ENCODE data around the gene RNASE8. TPM values are rescaled to one million over a fixed set of nuclear protein-coding genes. Genes with fewer than 3 reads are reported as not detected.

RNASE8 gene
- total and polyA plus RNA-seq, 2 of the 8 experiments (the other 6 are each of a cell fraction or from before 2014, with no cell fraction given): not detected

- Histone ChIP-seq H3K4me1 (replicated peaks in 1 of 4; ENCODE audit: control insufficient read depth in 3 of 4, insufficient read depth in 4 of 4, low read length in 3 of 4) (peaks cover 0 to 5% (median 0%) of the 10 kb centered on the region in 4 experiments; a peak in 2 of 7 replicates), H2AK5ac (ENCODE audit: low read depth, low read length) (no peak overlapping the region), H4K8ac (ENCODE audit: extremely low read depth, insufficient read depth, low read length) (no peak overlapping the region), H3K4me2 (ENCODE audit: insufficient read depth in 1 of 2, low read depth in 2 of 2, low read length in 2 of 2) (no peak overlapping the region), H2BK20ac (ENCODE audit: low read length) (no peak overlapping the region), H3K27me3 (replicated peaks in 1 of 4; ENCODE audit: control insufficient read depth in 3 of 4, extremely low read depth in 1 of 4, insufficient read depth in 3 of 4, low read length in 3 of 4) (no peaks in the 10 kb centered on the region), H4K20me1 (replicated peaks in 1 of 2; ENCODE audit: control insufficient read depth in 1 of 2, insufficient read depth in 2 of 2, low read length in 2 of 2) (peaks cover 6 to 7% of the 10 kb centered on the region in 2 experiments), H3K79me1 (ENCODE audit: low read depth, low read length) (no peaks in the 10 kb centered on the region; the same call in 1 of the 2 replicates), H3K23ac (ENCODE audit: insufficient read length) (no peak overlapping the region), H2AFZ (ENCODE audit: low read length) (no peak overlapping the region), H3K27ac (ENCODE audit: low read depth, low read length) (no peak overlapping the region), H3K9me3 (ENCODE audit: insufficient read depth in 2 of 2, low read depth in 1 of 2, low read length in 1 of 2) (no peaks in the 10 kb centered on the region), H3K36me3 (ENCODE audit: control insufficient read depth in 2 of 4, insufficient read depth in 4 of 4, low read length in 3 of 4) (peaks cover 25 to 79% (median 61%) of the 10 kb centered on the region in 4 experiments), H2BK5ac (ENCODE audit: low read depth, low read length) (no peak overlapping the region), H2BK120ac (replicated peaks; ENCODE audit: low read depth, low read length) (no peak overlapping the region), H4K5ac (ENCODE audit: insufficient read length, low read depth, low read length) (no peak overlapping the region), H3K23me2 (ENCODE audit: low read depth, low read length) (no peaks in the 10 kb centered on the region), H3K56ac (replicated peaks; ENCODE audit: insufficient read length, low read depth, low read length) (no peak overlapping the region), H3K18ac (ENCODE audit: extremely low read depth, low read length) (no peak overlapping the region), H2BK15ac (ENCODE audit: low read length) (no peak overlapping the region), H4K91ac (replicated peaks; ENCODE audit: insufficient read length, low read length) (no peak overlapping the region), H3K4ac (replicated peaks; ENCODE audit: insufficient read length, low read depth, low read length) (no peak overlapping the region), H3K4me3 (ENCODE audit: extremely low read depth in 1 of 4, insufficient read depth in 2 of 4, low read depth in 3 of 4, low read length in 4 of 4) (no peak overlapping the region), H3K14ac (ENCODE audit: insufficient read length) (no peak overlapping the region), H3K79me2 (ENCODE audit: control insufficient read depth in 1 of 2, insufficient read depth in 2 of 2, low read length in 2 of 2) (no peaks in the 10 kb centered on the region), H2BK12ac (ENCODE audit: low read depth, low read length) (no peak overlapping the region), H3K9ac (replicated peaks in 1 of 4; ENCODE audit: extremely low read depth in 1 of 4, low read depth in 3 of 4, low read length in 3 of 4) (no peak overlapping the region)
- WGBS, 2 experiments (ENCODE audit: extremely low coverage in 1 of 2, insufficient coverage in 1 of 2, insufficient read length in 1 of 2, insufficient replicate concordance in 2 of 2, low coverage in 1 of 2, low lambda C conversion rate in 2 of 2, missing lambda C conversion rate in 1 of 2): 88 to 100% methylated on average over 1 to 11 of the region's 11 CpGs
- FAIRE-seq (no peak), DNase-seq (ENCODE audit: low read depth in 1 of 2, low spot score in 2 of 2) (no peak)
- CTCF ChIA-PET (ENCODE audit: partially characterized antibody): interaction anchor here (0.7 to 10.2 kb wide), 9 partner anchors 9 to 415 kb away, joined by 3 to 148 read pairs (median 5); partner anchors contain the start of gene TMEM253
- POLR2A ChIA-PET (ENCODE audit: partially characterized antibody): interaction anchor here (0.8 to 12.4 kb wide), 11 partner anchors 8 to 69 kb away, joined by 3 to 245 read pairs (median 4); partner anchors contain the start of genes ARHGEF40, RNASE8 and ZNF219
- TF ChIP-seq CHD2 (IDR thresholded peaks at IDR 0.05; ENCODE audit: low read length) (no peak), FOSL1 (IDR thresholded peaks at IDR 0.05; ENCODE audit: insufficient read depth, low read depth, low read length) (no peak), KDM4A (IDR thresholded peaks at IDR 0.05; ENCODE audit: low read depth, low read length, severe bottlenecking) (no peak), ASH2L (IDR thresholded peaks at IDR 0.05; ENCODE audit: low read length) (no peak), TCF12 (IDR thresholded peaks at IDR 0.05; ENCODE audit: low read depth, low read length) (no peak), KDM5A (IDR thresholded peaks at IDR 0.05; ENCODE audit: low read length) (no peak), EZH2 (IDR thresholded peaks at IDR 0.05; ENCODE audit: low read depth, low read length, severe bottlenecking) (no peak), RBBP5 (IDR thresholded peaks at IDR 0.05; ENCODE audit: borderline replicate concordance, low read depth, low read length) (no peak), SRF (IDR thresholded peaks at IDR 0.05; ENCODE audit: low read depth, low read length) (no peak), ATF3 (IDR thresholded peaks at IDR 0.05; ENCODE audit: insufficient read depth, low read depth, low read length) (no peak), ZNF274 (IDR thresholded peaks at IDR 0.05; ENCODE audit: borderline replicate concordance, extremely low read depth, low read length) (no peak), BRCA1 (IDR thresholded peaks at IDR 0.05; ENCODE audit: low read depth, low read length) (no peak)
These were observed 26.1 kb downstream of the RNASE8 start for GRCh38 chr14:21083565-21084325.
